Calu3 (cell line): ENCODE measurements around the gene PPP2R5D. TPM values are rescaled to one million over a fixed set of nuclear protein-coding genes. Genes with fewer than 3 reads are reported as not detected.

ENCODE experiments used
- Bru-seq: library from RNA; stranded (reverse); fragments of 400-500 nt; gene quantifications from one replicate; lab custom pipeline; 2021; lab: Mats Ljungman, UMichigan
- BruChase-seq, 2 experiments: library from RNA; stranded (reverse); fragments of 400-500 nt; gene quantifications; one replicate each; lab custom pipeline; 2021; lab: Mats Ljungman, UMichigan
- BruUV-seq: library from RNA; stranded (reverse); fragments of 400-500 nt; replicated peaks from 2 replicates; lab custom pipeline; 2021; lab: Mats Ljungman, UMichigan
- CTCF ChIA-PET: fragments of 300-600 bp; sonication (Branson Sonifier 250); formaldehyde crosslinking; loops from one replicate; lab custom pipeline; 2022; ENCODE audit warnings: antibody characterized with exemption; lab: Charles Lee
- DNase-seq: peaks from one replicate; pipeline ENCODE4 v3.0.0; 2022
- H3K27ac Mint-ChIP-seq: one replicate; pipeline ENCODE4 v1.8.0; 2022; ENCODE audit warnings: mixed read lengths; ENCODE audit not compliant: unreplicated experiment
- H3K27me3 Mint-ChIP-seq: one replicate; pipeline ENCODE4 v1.8.0; 2022; ENCODE audit warnings: mixed read lengths; ENCODE audit not compliant: unreplicated experiment
- H3K36me3 Mint-ChIP-seq: one replicate; pipeline ENCODE4 v1.8.0; 2022; ENCODE audit warnings: mild to moderate bottlenecking, moderate library complexity, mixed read lengths; ENCODE audit not compliant: insufficient read depth, unreplicated experiment
- H3K4me1 Mint-ChIP-seq: one replicate; pipeline ENCODE4 v1.8.0; 2022; ENCODE audit warnings: mild to moderate bottlenecking, low read depth, mixed read lengths; ENCODE audit not compliant: unreplicated experiment
- H3K4me3 Mint-ChIP-seq: one replicate; pipeline ENCODE4 v1.8.0; 2022; ENCODE audit warnings: mild to moderate bottlenecking, low read depth, moderate library complexity, mixed read lengths; ENCODE audit not compliant: unreplicated experiment
- H3K9me3 Mint-ChIP-seq: one replicate; pipeline ENCODE4 v1.8.0; 2022; ENCODE audit warnings: low read depth, mixed read lengths; ENCODE audit not compliant: unreplicated experiment
- CTCF ChIP-seq: fragments of 200-600 bp; IDR thresholded peaks from one replicate; pipeline ENCODE4 v1.8.0; 2022; ENCODE audit warnings: antibody characterized with exemption; ENCODE audit not compliant: unreplicated experiment
- intact Hi-C: fragments of 100-400 bp; cut with micrococcal nuclease; formaldehyde crosslinking; loops from one replicate; pipeline ENCODE4 v1.10.0; 2022; ENCODE audit not compliant: unreplicated experiment
- long read RNA-seq: library from polyadenylated mRNA; stranded (forward); transcript quantifications from one replicate; pipeline ENCODE4 v2.0.0, GENCODE V29; 2022
- total RNA-seq: library from RNA; stranded (reverse); gene quantifications from 2 replicates; pipeline ENCODE4 v1.2.3, GENCODE V29; 2022

The PPP2R5D gene
- 49.4 and 55.8 TPM in 2 replicates for total RNA-seq
- percentile 58 among the genes with signal in this experiment for Bru-seq, nascent RNA
- BruChase-seq, experiment 1, labeled RNA remaining after a 6-hour chase: percentile 76 among the genes with signal in this experiment
- BruChase-seq, experiment 2, labeled RNA remaining after a 2-hour chase: percentile 72 among the genes with signal in this experiment
- long read RNA-seq, transcript PPP2R5D-202 (16 exons, 2,894 nt): minor isoform, 5 of 58 reads
- long read RNA-seq, transcript PPP2R5D-208 (16 exons, 3,044 nt): major isoform, 15 of 58 reads
- long read RNA-seq, partial matches to known transcripts: 36 of 58 reads
- long read RNA-seq, other reads (novel, unspliced or antisense): 2 of 58 reads

DNA sequence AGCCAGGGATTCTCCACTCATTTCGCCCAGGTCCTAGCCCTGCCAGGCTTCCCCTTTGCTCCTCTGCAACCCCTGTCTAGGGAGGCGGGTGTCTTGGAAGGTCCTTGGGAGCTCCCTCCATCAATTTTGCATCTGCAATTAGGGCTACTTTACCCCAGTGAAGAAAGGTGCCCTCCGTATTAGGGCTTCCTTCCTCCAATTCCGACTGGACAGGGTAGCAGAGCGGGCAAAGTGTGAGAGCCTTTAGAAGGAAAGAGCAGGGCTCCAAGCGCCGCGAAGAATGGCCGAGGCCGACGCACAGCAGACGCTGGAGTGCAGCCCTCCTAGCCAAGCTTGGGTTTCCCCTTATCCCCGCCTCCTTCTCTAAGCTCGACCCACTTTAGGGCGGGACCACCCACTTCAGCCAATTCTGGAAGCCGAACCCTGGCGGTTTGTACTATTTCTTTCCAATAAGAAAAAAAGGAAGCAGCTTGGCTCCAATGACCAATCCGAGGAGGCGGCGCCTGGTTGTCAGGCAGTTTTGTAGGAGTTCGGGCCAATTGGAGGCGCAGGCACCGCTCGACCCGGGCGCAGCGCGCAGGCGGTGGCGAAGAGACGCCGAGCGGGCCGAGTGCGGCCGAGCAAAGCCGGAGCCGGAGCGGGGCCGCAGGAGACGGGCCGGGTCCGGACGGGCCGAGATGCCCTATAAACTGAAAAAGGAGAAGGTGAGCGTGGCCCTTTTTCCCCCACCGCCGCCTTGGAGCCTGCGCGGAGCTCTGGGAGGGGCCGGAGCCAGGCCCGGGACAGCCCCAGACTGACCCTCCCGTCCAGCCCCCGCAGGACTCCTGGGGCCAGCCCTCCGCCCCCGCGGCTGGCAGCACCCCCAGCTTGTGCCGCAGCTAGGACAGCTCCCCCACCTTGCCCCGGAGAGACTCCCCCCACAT lies at the start of gene PPP2R5D:
Gene PPP2R5D (plus strand): TSS at position 570 of the 923 bp plus-strand sequence. CDS start 108 bp downstream, at position 678.
- intact Hi-C loops: loop anchor here (5.0 kb wide), 1 partner anchor 82 kb away; no protein-coding TSS in a partner anchor
- TF ChIP-seq CTCF: no peak
- Mint-ChIP-seq H3K36me3 (peaks cover 26% of the 10 kb centered on the region), H3K27ac (peak within 1 kb of the TSS; percentile 24), H3K4me3 (peak within 1 kb of the TSS; percentile 84), H3K4me1 (peaks cover 43% of the 10 kb centered on the region), H3K27me3 (no peaks in the 10 kb centered on the region), H3K9me3 (no peaks in the 10 kb centered on the region)
- CTCF ChIA-PET: interaction anchor here (0.6 to 1.5 kb wide), 16 partner anchors 10 to 695 kb away, joined by 3 to 6 read pairs (median 4); partner anchors contain the start of genes CNPY3, CUL7 and GNMT
- DNase-seq: peak; percentile 99
- TSS peak; percentile 45 for BruUV-seq

- peaks cover 30% of the 10 kb centered on the region for H3K4me1 Mint-ChIP-seq
- CTCF ChIA-PET: interaction anchor here (0.5 to 0.9 kb wide), 3 partner anchors 37 to 289 kb away, joined by 3 to 7 read pairs (median 4); no protein-coding TSS in a partner anchor
- intact Hi-C loops: no loop called here
- H3K9me3 Mint-ChIP-seq: no peaks in the 10 kb centered on the region
- no peak overlapping the region for H3K4me3 Mint-ChIP-seq
- no peak overlapping the region for H3K27ac Mint-ChIP-seq
- peaks cover 45% of the 10 kb centered on the region for H3K36me3 Mint-ChIP-seq
- TF ChIP-seq CTCF: no peak
- no peak for DNase-seq
- no peaks in the 10 kb centered on the region for H3K27me3 Mint-ChIP-seq
- BruUV-seq: no TSS peak
Measured at GRCh38 chr6:42935322-42935721, 49.0 kb upstream of the PPP2R5D start.

DNA sequence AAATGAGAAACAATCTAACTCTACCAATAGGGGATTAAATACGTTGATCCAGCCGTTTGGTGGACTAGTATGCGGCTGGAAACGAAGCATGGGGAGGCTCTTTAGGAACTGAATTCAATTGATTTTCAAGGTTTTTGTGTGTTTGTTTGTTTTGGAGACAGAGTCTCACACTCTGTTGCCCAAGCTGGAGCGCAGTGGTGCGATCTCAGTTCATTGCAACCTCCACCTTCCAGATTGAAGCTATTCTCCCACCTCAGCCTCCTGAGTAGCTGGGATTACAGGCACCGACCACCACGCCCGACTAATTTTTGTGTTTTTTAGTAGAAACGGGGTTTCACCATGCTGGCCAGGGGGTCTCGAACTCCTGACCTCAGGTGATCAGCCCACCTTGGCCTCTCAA lies 48.0 kb upstream of the PPP2R5D start:
- peaks cover 19% of the 10 kb centered on the region for H3K4me1 Mint-ChIP-seq
- no peak for TF ChIP-seq CTCF
- peaks cover 38% of the 10 kb centered on the region for H3K36me3 Mint-ChIP-seq
- no peaks in the 10 kb centered on the region for H3K9me3 Mint-ChIP-seq
- DNase-seq: no peak
- CTCF ChIA-PET: no interaction called here
- H3K4me3 Mint-ChIP-seq: no peak overlapping the region
- intact Hi-C loops: no loop called here
- no peak overlapping the region for H3K27ac Mint-ChIP-seq
- no TSS peak for BruUV-seq
- H3K27me3 Mint-ChIP-seq: no peaks in the 10 kb centered on the region
